Testis (tissue), 2 donors: ENCODE measurements around the gene LBX2.

Experiments used
- POLR2A ChIP-seq: fragments of 450-650 bp; IDR thresholded peaks from one replicate; pipeline ENCODE4 v1.6.1; 2017; ENCODE audit warnings: antibody characterized with exemption, mild to moderate bottlenecking, moderate library complexity
- TF ChIP-seq, protein P1 (sequence below), 3 experiments: fragments of 450-650 bp in 2 of 3; fragments of 200-600 bp in 1 of 3; sonication (generic) in 1 of 3; IDR thresholded peaks; one replicate each; pipeline ENCODE4 v1.5.1; 2016 to 2019; ENCODE audit warnings: antibody characterized with exemption in 3 of 3, mild to moderate bottlenecking in 2 of 3, moderate library complexity in 1 of 3

DNA sequence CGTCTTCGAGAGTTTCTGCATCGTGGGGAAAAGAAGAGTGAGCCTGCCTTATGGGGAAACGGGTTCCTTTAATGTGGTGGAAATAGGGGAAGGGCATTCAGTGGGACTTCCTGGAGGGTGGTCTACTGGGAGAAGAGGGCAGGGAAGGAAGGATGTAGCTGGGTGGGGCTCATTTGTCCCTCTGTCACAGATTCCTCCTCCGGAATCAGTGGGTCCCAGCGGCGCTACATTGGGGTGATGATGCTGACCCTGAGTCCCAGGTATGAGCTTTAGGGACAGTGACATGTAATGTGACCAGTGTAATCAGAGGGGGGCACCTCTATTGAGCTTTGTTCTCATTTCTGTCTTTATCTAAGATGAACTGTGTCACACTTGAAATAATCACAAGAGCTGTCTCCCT lies 32.3 kb upstream of the LBX2 start:
- TF ChIP-seq, protein P1, sequence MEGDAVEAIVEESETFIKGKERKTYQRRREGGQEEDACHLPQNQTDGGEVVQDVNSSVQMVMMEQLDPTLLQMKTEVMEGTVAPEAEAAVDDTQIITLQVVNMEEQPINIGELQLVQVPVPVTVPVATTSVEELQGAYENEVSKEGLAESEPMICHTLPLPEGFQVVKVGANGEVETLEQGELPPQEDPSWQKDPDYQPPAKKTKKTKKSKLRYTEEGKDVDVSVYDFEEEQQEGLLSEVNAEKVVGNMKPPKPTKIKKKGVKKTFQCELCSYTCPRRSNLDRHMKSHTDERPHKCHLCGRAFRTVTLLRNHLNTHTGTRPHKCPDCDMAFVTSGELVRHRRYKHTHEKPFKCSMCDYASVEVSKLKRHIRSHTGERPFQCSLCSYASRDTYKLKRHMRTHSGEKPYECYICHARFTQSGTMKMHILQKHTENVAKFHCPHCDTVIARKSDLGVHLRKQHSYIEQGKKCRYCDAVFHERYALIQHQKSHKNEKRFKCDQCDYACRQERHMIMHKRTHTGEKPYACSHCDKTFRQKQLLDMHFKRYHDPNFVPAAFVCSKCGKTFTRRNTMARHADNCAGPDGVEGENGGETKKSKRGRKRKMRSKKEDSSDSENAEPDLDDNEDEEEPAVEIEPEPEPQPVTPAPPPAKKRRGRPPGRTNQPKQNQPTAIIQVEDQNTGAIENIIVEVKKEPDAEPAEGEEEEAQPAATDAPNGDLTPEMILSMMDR (IDR thresholded peaks at IDR 0.05) = no peak
- TF ChIP-seq POLR2A = no peak
